Mononuclear cell (primary cell): ENCODE measurements around the gene CAMK2G. TPM values are rescaled to one million over a fixed set of nuclear protein-coding genes. Genes with fewer than 3 reads are reported as not detected.

Experiments
- H3K27me3 ChIP-seq: 2 replicates; pipeline ENCODE4 v1.6.0; 2011; ENCODE audit warnings: low read length, control low read depth; ENCODE audit not compliant: insufficient read depth
- H3K4me1 ChIP-seq: 2 replicates; pipeline ENCODE4 v1.5.1; 2011; ENCODE audit warnings: mild to moderate bottlenecking, low read length, control low read depth; ENCODE audit not compliant: insufficient read depth
- H3K4me3 ChIP-seq: 2 replicates; pipeline ENCODE4 v1.5.1; 2011; ENCODE audit warnings: mild to moderate bottlenecking, low read length, moderate library complexity
- H3K9me3 ChIP-seq: 2 replicates; pipeline ENCODE4 v1.5.1; 2011; ENCODE audit warnings: low read depth, mild to moderate bottlenecking, control low read depth, low read length
- total RNA-seq: library from RNA; depleted of rRNA; stranded (reverse); fragments of >200 nt; gene quantifications from one replicate; pipeline ENCODE4 v1.2.3, GENCODE V29; 2012

The CAMK2G gene
- total RNA-seq, 1 donor = 25.9 TPM

DNA sequence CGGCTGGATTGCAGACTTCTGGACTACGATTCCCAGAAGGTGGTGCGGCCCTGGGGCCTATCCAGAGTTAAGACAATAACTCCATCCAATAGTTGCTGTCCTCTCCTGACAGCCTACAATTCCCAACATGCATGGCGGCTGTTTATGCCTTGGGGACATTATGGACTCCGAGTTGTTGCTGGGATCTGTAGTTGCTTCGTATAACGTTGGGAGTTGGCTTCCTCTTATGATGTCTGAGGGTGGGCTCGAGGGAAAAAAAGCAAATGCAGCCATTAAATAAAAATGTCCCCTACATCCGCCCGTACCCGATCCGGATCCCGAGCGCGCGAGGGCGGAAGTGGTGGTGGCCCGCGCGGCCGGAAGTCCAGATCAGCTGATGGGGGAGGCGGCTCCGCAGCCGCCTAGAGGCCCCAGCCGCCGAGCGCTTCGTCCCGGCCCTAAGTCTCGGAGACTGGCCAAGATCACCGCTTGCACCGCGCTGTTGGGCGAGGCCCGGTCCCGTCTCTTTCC, 89.1 kb downstream of the CAMK2G start, which contains the start of gene ZSWIM8:
Gene ZSWIM8 (plus strand): TSS at position 396 of the 510 bp plus-strand sequence. CDS start 273 bp downstream, outside the sequence.
- no peaks in the 10 kb centered on the region for H3K27me3 ChIP-seq
- peaks cover 58% of the 10 kb centered on the region for H3K4me1 ChIP-seq
- peak within 1 kb of the TSS; percentile 82 for H3K4me3 ChIP-seq
- no peaks in the 10 kb centered on the region for H3K9me3 ChIP-seq

DNA sequence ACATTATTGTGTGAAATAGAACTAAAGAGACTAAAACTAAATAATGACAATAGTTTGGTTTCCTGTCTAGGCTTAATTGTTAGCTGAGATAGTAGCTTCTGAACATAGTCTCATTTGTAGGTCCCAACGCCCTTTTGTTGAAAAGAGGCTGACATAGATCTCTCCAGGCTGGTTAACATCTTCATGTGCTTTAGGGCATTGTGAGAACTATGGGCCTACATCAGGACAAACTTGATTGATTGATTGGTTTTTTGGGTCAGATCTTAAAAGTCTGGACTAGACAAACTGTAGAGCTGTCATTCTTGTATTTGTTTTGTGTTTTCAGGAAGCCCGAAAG, 91.6 kb downstream of the CAMK2G start:
- H3K4me1 ChIP-seq = peaks cover 61% of the 10 kb centered on the region

DNA sequence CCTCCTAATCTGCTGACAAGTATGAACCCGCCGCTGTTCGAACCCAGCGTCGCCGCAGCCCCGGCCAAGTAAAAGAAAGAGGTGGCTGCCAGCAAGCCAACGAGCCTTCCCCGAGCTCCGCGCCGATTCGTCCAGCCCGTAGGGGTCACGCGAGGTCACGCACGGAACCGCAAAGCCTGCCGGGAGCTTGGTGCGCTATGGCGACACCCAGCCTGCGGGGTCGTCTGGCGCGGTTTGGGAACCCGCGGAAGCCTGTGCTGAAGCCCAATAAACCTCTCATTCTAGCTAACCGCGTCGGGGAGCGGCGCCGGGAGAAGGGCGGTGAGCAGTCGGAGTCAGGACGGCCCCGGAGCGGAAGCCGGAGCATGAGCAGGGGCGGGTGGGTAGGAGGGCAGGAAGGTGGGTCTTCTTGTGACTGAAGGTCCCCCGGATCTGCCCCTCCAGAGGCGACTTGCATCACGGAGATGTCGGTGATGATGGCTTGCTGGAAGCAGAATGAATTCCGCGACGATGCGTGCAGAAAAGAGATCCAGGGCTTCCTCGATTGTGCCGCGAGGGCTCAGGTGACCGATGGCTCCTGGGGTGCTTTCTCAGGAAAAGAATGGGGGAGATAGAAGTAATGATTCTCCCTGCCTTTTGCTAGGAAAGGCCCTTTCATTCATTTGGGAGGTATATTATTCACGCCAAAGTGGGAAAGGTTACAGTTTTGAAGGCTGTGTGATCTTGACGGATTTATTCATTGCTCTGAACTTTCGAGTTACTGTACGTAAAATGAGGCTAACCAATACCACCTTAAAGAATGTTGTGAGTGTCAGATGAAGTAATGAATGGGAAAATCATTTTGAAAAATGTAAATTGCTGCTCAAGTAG, 92.2 kb downstream of the CAMK2G start, which contains the start of gene CHCHD1:
Gene CHCHD1 (plus strand): TSS at position 170 of the 870 bp plus-strand sequence. CDS start 28 bp downstream, at position 198.
- Histone ChIP-seq H3K4me1 (peaks cover 59% of the 10 kb centered on the region), H3K4me3 (peak within 1 kb of the TSS; percentile 78), H3K9me3 (no peaks in the 10 kb centered on the region), H3K27me3 (no peaks in the 10 kb centered on the region)

More for the DNA sequence above, 91.6 kb downstream of the CAMK2G start:
- Histone ChIP-seq H3K4me3 (peak overlapping the region; percentile 78), H3K9me3 (no peaks in the 10 kb centered on the region), H3K27me3 (no peaks in the 10 kb centered on the region)

DNA sequence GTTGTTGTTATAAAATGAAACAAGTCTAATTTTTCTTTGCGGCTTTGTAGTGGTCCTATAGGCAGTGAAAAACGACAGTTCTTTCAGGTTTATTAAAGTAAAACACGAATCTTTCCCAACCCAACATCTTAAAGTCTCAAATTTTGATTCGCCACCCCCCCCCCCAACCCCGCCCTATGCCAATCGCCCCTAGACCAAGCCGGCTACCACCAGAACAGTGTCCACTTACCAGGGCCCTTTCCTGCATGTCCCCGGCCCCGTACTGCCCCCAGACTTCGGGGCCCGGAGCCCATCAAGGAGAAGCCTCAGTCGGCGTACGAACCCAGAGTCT, 92.8 kb downstream of the CAMK2G start:
- peak overlapping the region; percentile 78 for H3K4me3 ChIP-seq
- H3K4me1 ChIP-seq = peaks cover 53% of the 10 kb centered on the region
- no peaks in the 10 kb centered on the region for H3K9me3 ChIP-seq
- no peaks in the 10 kb centered on the region for H3K27me3 ChIP-seq

DNA sequence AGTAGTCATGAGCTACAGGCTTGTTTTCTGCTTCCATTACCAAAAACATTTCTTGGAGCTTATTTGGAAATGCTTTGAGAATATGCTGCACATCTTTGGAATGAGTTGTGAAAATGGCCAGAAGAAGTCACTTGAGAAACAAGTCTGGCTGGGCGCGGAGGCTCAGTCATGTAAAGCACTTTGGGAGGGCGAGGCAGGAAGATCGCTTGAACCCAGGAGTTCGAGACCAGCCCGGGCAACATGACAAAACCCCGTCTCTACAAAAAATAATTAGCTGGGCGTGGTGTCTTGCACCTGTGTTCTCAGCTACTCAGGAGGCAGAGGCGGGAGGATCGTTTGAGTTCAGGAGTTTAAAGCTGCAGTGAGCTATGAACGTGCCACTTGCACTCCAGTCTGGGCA, 93.4 kb downstream of the CAMK2G start:
- H3K4me1 ChIP-seq = peaks cover 53% of the 10 kb centered on the region
- H3K4me3 ChIP-seq = peak overlapping the region; percentile 78
- no peaks in the 10 kb centered on the region for H3K27me3 ChIP-seq
- no peaks in the 10 kb centered on the region for H3K9me3 ChIP-seq

DNA sequence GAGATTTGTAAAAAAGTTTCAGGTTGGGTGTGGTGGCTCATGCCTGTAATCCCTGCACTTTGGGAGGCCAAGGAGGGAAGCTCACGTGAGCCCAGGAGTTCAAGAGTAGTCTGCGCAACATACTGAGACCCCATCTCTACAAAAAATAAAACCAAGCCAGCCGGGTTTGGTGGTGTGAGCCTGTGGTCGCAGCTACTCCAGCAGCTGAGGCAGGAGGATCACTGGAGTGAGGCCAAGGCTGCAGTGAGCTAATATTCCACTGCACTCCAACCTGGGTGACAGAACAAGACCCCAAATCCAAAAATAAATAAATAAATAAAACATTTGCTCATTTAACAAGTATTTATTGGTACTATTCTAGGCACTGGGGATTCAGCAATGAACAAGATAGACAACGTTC, 94.1 kb downstream of the CAMK2G start:
- peaks cover 57% of the 10 kb centered on the region for H3K4me1 ChIP-seq
- H3K4me3 ChIP-seq = no peak overlapping the region
- no peaks in the 10 kb centered on the region for H3K9me3 ChIP-seq
- no peaks in the 10 kb centered on the region for H3K27me3 ChIP-seq

DNA sequence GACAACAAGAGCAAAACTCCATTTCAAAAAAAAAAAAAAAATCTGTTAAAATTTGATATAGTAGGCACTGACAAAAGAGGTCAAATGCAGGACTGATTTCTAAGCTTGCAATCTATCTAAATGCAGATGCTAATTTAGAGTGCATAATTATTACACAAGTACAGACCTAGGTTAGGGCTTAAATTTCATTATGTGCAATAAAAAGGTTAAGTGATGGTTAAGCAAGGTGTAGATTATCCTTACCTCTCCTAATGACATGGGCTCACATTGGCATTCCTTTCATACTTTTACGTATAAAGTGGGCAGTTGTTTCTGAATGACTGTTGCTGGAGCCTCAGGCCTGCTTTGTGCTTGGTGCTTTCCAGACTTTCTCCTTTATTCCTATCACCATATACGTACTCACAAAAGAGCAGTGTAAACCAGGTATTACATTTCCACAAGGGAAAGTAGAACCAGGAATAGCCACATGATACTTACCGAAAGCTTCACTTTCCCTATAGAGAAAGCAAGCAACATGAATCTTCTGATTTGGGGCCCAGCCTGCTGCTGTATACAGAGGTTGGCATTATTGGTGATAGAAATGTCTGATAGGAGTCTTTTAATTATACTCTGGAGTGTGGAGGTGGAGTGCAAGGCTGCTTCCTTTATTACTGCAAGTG, 94.7 kb downstream of the CAMK2G start:
- no peaks in the 10 kb centered on the region for H3K27me3 ChIP-seq
- no peaks in the 10 kb centered on the region for H3K9me3 ChIP-seq
- H3K4me3 ChIP-seq = no peak overlapping the region
- H3K4me1 ChIP-seq = peaks cover 60% of the 10 kb centered on the region

DNA sequence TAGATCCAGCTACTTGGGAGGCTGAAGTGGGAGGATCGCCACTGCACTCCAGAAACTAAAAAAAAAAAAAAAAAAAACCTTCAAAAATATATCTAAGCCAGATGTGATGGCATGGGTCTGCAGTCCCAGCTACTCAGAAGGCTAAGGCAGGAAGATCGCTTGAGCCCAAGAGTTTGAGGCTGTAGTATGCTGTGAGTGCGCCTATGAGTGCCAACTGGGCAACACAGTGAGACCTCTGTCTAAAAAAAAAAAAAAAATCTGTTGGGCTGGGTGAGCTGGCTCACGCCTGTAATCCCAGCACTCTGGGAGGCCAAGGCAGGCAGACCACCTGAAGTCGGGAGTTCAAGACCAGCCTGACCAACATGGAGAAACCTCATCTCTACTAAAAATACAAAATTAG, 95.3 kb downstream of the CAMK2G start:
- no peaks in the 10 kb centered on the region for H3K9me3 ChIP-seq
- no peak overlapping the region for H3K4me3 ChIP-seq
- no peaks in the 10 kb centered on the region for H3K27me3 ChIP-seq
- peaks cover 61% of the 10 kb centered on the region for H3K4me1 ChIP-seq

DNA sequence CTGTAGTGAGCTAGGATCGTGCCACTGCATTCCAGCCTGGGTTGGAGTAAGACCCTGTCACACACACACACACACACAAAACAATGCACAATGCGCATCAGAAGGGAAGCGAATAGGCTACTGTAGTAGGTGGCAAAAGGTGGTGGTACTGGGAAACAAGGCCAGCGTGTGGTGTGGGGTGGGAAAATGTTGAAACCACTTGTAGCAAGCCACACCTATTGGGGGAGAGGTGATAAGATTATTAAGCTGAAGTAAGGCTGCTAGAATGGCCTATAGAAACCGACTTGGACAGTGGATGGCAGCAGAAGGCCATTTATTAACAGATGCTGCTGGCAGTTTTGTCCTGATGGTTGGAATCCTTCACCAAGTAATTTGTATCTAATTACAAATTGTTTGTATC, 99.7 kb downstream of the CAMK2G start:
- Histone ChIP-seq H3K9me3 (no peaks in the 10 kb centered on the region), H3K4me1 (peaks cover 47% of the 10 kb centered on the region), H3K4me3 (peak overlapping the region; percentile 85), H3K27me3 (no peaks in the 10 kb centered on the region)

DNA sequence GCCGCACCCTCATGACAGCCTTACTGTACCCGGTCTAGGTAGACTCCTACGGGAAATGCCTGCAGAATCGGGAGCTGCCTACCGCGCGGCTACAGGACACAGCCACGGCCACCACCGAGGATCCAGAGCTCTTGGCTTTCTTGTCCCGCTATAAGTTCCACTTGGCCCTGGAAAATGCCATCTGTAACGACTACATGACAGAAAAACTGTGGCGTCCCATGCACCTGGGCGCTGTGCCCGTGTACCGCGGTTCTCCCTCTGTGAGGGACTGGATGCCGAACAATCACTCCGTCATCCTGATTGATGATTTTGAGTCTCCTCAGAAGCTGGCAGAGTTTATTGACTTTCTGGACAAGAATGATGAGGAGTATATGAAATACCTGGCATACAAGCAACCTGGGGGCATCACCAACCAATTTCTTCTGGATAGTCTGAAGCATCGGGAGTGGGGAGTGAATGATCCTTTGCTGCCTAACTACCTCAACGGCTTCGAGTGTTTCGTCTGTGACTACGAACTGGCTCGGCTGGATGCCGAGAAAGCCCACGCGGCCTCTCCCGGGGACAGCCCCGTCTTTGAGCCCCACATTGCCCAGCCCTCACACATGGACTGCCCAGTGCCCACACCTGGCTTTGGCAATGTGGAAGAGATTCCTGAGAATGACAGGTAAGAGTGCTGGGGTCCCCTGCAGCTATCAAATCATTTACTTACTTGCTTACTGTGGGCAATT, 101.0 kb downstream of the CAMK2G start:
- peaks cover 54% of the 10 kb centered on the region for H3K4me1 ChIP-seq
- peak overlapping the region; percentile 85 for H3K4me3 ChIP-seq
- no peaks in the 10 kb centered on the region for H3K27me3 ChIP-seq
- H3K9me3 ChIP-seq = no peaks in the 10 kb centered on the region

DNA sequence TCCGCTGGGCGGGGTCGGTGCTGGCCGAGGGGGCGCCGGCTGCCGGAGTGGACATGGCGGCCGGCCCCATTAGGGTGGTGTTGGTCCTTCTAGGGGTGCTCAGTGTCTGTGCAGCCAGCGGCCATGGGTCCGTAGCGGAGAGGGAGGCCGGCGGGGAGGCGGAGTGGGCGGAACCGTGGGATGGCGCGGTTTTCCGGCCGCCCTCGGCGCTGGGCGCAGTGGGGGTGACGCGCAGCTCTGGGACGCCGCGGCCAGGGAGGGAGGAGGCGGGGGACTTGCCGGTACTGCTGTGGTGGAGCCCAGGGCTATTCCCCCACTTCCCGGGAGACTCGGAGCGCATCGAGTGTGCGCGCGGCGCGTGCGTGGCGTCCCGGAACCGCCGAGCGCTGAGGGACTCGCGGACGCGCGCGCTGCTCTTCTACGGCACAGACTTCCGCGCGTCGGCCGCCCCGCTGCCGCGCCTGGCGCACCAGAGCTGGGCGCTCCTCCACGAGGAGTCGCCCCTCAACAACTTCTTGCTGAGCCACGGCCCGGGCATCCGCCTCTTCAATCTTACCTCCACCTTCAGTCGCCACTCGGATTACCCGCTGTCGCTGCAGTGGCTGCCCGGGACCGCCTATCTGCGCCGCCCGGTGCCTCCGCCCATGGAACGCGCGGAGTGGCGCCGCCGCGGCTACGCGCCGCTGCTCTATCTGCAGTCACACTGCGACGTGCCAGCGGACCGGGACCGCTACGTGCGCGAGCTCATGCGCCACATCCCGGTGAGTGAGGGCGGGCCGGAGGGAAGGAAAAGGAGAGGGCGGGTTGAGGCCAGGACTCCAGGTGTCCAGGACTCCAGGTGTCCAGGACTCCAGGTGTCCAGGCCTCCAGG, 101.8 kb downstream of the CAMK2G start:
- peaks cover 50% of the 10 kb centered on the region for H3K4me1 ChIP-seq
- H3K4me3 ChIP-seq = peak overlapping the region; percentile 85
- H3K9me3 ChIP-seq = no peaks in the 10 kb centered on the region
- H3K27me3 ChIP-seq = no peaks in the 10 kb centered on the region

DNA sequence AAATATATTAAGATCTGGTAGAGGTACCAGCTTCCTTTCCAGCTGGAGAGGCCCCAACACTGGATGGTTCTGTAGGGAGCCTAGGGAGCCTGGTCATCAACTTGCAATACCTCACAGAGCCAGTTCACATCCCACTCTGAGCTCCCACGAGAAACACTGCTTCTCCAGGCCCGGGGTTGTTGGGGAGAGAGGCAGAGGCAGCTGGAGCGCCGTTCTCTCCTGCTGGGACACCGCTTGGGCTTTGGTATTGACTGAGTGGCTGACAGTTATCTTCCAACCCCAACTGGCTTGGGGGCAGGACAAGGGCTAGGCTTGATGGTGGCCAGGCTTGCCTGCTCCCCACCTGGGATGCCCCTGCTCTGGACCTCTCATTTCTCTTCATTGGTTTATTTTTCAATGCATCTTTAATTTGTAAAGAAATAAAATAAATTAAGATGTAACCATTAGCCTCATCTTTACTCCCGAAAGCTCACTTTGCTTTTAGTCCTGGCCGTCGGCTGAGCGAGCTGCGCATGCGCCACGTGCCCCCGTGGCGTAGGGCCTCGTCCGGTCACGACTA, 102.6 kb downstream of the CAMK2G start:
- peak overlapping the region; percentile 85 for H3K4me3 ChIP-seq
- no peaks in the 10 kb centered on the region for H3K9me3 ChIP-seq
- peaks cover 48% of the 10 kb centered on the region for H3K4me1 ChIP-seq

DNA sequence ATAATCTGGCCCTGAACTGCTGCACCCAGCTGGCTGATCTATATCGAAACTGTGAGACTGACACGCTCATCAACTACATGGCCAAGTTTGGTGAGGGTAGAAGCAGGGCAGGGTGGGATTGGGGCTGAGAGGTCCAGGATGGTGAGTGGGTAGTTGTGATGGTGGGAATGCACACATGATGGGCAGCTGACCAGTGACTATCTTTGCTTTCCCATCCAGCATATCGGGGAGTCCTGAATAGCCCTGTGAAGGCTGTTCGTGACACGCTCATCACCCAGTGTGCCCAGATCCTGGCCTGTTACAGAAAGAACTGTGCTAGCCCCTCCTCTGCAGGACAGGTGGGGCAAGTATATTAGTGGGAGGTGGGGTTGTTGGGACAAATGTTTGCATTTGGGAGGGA, 105.0 kb downstream of the CAMK2G start:
- Histone ChIP-seq H3K4me3 (no peak overlapping the region), H3K27me3 (no peaks in the 10 kb centered on the region), H3K9me3 (no peaks in the 10 kb centered on the region)

More for the DNA sequence above, 102.6 kb downstream of the CAMK2G start:
- no peaks in the 10 kb centered on the region for H3K27me3 ChIP-seq

DNA sequence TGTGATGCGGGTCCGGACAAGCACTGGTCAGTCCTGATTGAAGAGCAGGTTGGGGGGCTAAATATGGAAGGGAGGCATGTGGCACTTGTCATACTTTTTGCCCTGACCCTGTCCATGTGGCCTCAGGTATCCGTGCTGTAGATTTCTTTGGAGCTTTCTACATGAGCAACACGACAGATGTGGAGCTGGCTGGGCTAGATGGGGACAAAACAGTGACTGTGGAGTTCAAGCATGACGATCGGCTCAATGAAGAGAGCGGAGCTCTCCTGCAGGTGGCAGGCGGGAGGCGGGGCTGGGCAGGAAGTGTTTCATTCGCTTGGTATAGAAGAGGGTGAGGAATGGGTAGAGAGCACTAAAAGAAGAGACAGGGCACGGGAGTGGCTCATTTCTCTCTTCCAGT, 105.5 kb downstream of the CAMK2G start:
- Histone ChIP-seq H3K4me1 (peaks cover 23% of the 10 kb centered on the region), H3K4me3 (no peak overlapping the region), H3K27me3 (no peaks in the 10 kb centered on the region), H3K9me3 (no peaks in the 10 kb centered on the region)

More for the DNA sequence above, 105.0 kb downstream of the CAMK2G start:
- H3K4me1 ChIP-seq = peaks cover 28% of the 10 kb centered on the region
